ENCODE measurements around the gene INSIG1. TPM values are rescaled to one million over a fixed set of nuclear protein-coding genes. Genes with fewer than 3 reads are reported as not detected.

Gene INSIG1
- total and polyA plus RNA-seq, 2 of the 4 experiments (the other 2 are of a cell fraction): 19.0 to 26.0 TPM

DNA sequence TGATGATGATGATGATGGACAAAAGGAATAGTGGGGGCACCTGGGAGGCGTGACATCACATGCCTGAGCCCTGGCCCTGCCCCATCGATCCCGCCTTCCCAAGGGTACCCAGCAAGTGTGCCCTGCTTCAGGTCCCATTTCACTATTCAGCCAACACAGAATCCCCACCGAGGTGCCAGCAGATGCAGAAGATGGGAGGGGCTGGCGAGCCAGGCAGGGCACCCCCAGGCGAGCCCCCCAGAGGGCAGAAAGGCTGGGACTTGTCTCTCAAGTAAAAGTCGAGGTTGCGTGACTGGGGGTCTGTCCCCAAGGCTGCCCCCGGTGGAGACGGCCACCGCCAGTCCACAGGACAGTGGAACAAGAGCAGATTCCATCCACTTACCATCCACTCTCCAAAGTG is 57.5 kb downstream of the INSIG1 start:
- H3K4me2 ChIP-seq (ENCODE audit: low read depth, low read length): no peak overlapping the region
- H3K9me1 ChIP-seq (ENCODE audit: insufficient read depth, low read length): peaks cover 6% of the 10 kb centered on the region; the same call in 1 of the 2 replicates
- H2AK5ac ChIP-seq (ENCODE audit: low read depth, low read length): no peak overlapping the region
- no peaks in the 10 kb centered on the region for H3K9me3 ChIP-seq (ENCODE audit: control insufficient read depth, insufficient read depth, low read length)
- H3K27me3 ChIP-seq (ENCODE audit: control insufficient read depth, insufficient read depth, low read length): peaks cover 19% of the 10 kb centered on the region
- H3K4me3 ChIP-seq (ENCODE audit: insufficient read depth, low read depth, low read length): no peak overlapping the region
- H2AK9ac ChIP-seq (replicated peaks; ENCODE audit: low read depth, low read length, poor library complexity): no peak overlapping the region
- no peaks in the 10 kb centered on the region for H3K79me1 ChIP-seq (ENCODE audit: low read depth in 1 of 2, low read length in 2 of 2)
- no peak for ATAC-seq (ENCODE audit: low read depth)
- H3K9ac ChIP-seq (ENCODE audit: low read depth, low read length): no peak overlapping the region
- no peak overlapping the region for H3K4ac ChIP-seq (ENCODE audit: low read depth, low read length)
- no peak overlapping the region for H2BK20ac ChIP-seq (ENCODE audit: low read depth, low read length)
- no peak overlapping the region for H3K27ac ChIP-seq (ENCODE audit: insufficient read depth, low read length)
- ChIA-PET POLR2A (ENCODE audit: unreplicated experiment) (no interaction called here), CTCF (no interaction called here)
- no peak overlapping the region for H4K91ac ChIP-seq (ENCODE audit: insufficient read depth, low read depth, low read length)
- no peak for DNase-seq
- no peak overlapping the region for H4K5ac ChIP-seq (ENCODE audit: low read depth, low read length)
- BruUV-seq (replicated peaks): no TSS peak
- H2BK5ac ChIP-seq (ENCODE audit: low read depth, low read length, poor library complexity, severe bottlenecking): no peak overlapping the region
- no peaks in the 10 kb centered on the region for H4K20me1 ChIP-seq (ENCODE audit: insufficient read depth, low read length)
- H2AFZ ChIP-seq (replicated peaks; ENCODE audit: low read length, poor library complexity): no peak overlapping the region
- no peak overlapping the region for H3K18ac ChIP-seq (ENCODE audit: low read depth, low read length)
- no CpG with 5 or more reads among the region's 11 CpGs for WGBS, 2 experiments (ENCODE audit: extremely low coverage in 2 of 2, insufficient read length in 1 of 2)
- no peak overlapping the region for H3K14ac ChIP-seq (replicated peaks; ENCODE audit: low read depth, low read length)
- no peaks in the 10 kb centered on the region for H3K36me3 ChIP-seq (ENCODE audit: control insufficient read depth, insufficient read depth, low read length)
- dilution Hi-C loops (cut with HindIII; ENCODE audit: low sequenced_read_pairs, unreplicated experiment): no loop called here
- no peak overlapping the region for H3K56ac ChIP-seq (ENCODE audit: extremely low read depth, insufficient read depth, low read length)
- in situ Hi-C loops (cut with MboI; ENCODE audit: low sequenced_read_pairs): no loop called here
- H2BK15ac ChIP-seq (ENCODE audit: low read depth, low read length): no peak overlapping the region
- H4K8ac ChIP-seq (ENCODE audit: low read depth in 2 of 2, low read length in 2 of 2): no peak overlapping the region
- intact Hi-C loops (cut with micrococcal nuclease): no loop called here
- no peak overlapping the region for H3K23ac ChIP-seq (ENCODE audit: low read depth, low read length)
- TF ChIP-seq ELK1 (IDR thresholded peaks at IDR 0.05; ENCODE audit: borderline replicate concordance, low read depth, low read length) (no peak), BHLHE40 (IDR thresholded peaks at IDR 0.05; ENCODE audit: low read depth, low read length) (no peak), POLR2A (IDR thresholded peaks at IDR 0.05; ENCODE audit: low read depth, low read length) (no peak), CEBPB (IDR thresholded peaks at IDR 0.05; ENCODE audit: low read depth, low read length) (no peak), FOS (IDR thresholded peaks at IDR 0.05; ENCODE audit: low read depth, low read length) (no peak)
- TF ChIP-seq, protein P1, sequence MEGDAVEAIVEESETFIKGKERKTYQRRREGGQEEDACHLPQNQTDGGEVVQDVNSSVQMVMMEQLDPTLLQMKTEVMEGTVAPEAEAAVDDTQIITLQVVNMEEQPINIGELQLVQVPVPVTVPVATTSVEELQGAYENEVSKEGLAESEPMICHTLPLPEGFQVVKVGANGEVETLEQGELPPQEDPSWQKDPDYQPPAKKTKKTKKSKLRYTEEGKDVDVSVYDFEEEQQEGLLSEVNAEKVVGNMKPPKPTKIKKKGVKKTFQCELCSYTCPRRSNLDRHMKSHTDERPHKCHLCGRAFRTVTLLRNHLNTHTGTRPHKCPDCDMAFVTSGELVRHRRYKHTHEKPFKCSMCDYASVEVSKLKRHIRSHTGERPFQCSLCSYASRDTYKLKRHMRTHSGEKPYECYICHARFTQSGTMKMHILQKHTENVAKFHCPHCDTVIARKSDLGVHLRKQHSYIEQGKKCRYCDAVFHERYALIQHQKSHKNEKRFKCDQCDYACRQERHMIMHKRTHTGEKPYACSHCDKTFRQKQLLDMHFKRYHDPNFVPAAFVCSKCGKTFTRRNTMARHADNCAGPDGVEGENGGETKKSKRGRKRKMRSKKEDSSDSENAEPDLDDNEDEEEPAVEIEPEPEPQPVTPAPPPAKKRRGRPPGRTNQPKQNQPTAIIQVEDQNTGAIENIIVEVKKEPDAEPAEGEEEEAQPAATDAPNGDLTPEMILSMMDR (conservative IDR thresholded peaks at IDR 0.05; ENCODE audit: low read depth, low read length): no peak
- H3K4me1 ChIP-seq (ENCODE audit: control insufficient read depth, insufficient read depth, low read length): no peaks in the 10 kb centered on the region
- no peak overlapping the region for H2BK120ac ChIP-seq (ENCODE audit: low read depth, low read length)

Measured in IMR-90 (cell line).